GM19468 (cell line): ENCODE measurements around the gene EMSY.

Source experiments
- ATAC-seq: cut with Tn5 transposase; IDR thresholded peaks from one replicate; pipeline ENCODE4 v1.9.1; 2021; ENCODE audit warnings: mild to moderate bottlenecking, moderate library complexity, moderate number of reproducible peaks; ENCODE audit not compliant: unreplicated experiment; ENCODE audit errors: extremely low read depth

Gene EMSY

GRCh38 chr11:76455931-76456330, 11.1 kb downstream of the EMSY start:
- no peak for ATAC-seq

- ATAC-seq = no peak
Observed at GRCh38 chr11:76456571-76456970, 11.8 kb downstream of the EMSY start.

DNA sequence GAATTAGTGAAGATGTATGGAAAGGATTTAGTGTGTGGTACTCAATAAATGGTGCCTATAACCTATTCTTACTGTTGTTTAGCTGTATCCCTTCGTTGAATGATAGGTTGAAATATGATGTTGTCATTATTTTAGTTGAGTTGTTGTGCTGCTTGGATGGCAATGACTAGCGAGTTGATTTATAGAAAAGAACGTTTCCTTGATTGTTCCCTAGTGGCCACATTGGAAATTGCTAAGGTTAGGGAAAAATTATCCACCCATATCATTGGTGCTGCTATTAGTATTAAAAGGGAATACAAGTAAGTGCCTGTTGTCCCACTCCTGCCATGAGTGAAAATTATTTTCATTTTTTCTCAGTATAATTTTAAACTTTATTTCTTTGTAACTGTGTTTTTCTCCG, 14.5 kb downstream of the EMSY start:
- no peak for ATAC-seq

DNA sequence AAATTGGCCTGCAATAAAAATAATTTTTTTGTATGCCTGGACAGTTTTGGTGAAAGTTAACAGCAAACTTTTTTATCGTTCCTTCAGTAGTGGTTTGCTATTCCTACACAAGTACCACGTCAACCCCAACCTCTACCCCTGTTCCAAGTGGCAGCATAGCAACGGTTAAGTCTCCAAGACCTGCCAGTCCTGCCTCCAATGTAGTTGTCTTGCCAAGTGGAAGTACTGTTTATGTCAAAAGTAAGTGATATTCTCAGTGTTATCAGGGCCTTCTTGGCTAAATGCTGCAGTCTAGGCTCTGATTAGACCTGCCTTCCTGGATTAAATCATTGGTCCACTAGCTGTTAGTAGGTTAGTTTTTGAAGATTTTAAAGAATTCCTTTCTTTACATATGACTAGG, 15.0 kb downstream of the EMSY start:
- ATAC-seq = no peak

DNA sequence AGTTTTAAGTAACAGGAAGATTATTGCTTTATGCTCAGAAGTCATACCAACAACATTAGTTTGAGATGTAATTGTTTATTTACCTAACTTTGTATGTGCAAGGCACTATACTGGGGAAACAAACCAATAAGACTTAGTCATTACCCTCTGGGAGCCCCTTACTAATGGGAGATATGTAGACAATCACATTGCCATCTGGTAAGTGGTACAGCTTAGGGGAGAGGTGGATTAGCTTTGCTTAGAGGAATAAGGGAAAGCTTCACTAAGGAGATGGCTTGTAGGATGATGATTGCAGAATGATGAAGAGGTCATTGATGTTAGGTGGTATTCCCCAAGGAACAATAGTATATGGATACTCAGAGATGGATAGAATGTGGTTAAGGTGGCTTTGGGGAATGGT, 17.5 kb downstream of the EMSY start:
- ATAC-seq = no peak

GRCh38 chr11:76465701-76466100, 20.9 kb downstream of the EMSY start:
- no peak for ATAC-seq

DNA sequence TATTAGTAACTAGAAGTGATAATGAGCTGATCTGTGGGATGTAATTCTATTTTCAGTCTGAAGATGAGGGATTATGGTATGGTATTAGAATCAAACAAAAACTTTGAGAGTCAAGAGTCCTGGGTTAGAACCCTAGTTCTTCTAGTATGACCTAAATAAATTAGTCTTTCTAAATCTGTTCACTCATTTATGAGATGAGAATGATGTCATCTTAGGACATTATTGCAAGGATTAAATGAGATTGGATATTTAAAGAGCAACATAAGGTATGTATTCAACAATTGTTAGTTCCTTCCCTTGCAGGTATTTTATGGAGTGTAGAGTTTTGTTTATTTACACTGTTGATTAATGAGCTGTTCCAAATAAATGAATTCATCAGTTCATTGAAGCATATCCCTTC, 21.8 kb downstream of the EMSY start:
- ATAC-seq = no peak

GRCh38 chr11:76469141-76469540, 24.3 kb downstream of the EMSY start:
- ATAC-seq = no peak

- no peak for ATAC-seq
Observed at GRCh38 chr11:76471382-76471781, 26.6 kb downstream of the EMSY start.

- no peak for ATAC-seq
Observed at GRCh38 chr11:76480241-76480640, 35.4 kb downstream of the EMSY start.

DNA sequence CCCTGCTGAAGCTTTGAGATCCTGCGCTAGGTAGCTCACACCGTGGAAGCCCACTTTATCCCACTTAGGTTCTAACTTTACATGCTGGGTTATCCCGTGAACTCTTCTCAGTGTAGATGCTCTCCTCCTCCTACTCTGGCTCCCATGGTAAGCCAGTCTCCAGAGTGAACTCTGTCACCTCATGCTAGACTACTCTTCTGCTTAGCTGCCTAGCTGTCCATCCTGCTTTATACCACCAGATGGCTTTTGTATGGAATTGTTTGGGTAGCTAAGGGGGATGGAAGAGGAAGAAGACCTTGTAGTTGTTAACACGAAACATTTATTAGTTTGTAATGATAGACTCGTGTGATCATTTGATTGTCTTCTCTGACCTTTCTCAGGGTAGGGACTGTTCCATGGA, 46.8 kb downstream of the EMSY start:
- no peak for ATAC-seq

- ATAC-seq = no peak
Observed at GRCh38 chr11:76493040-76493439, 48.2 kb downstream of the EMSY start.

DNA sequence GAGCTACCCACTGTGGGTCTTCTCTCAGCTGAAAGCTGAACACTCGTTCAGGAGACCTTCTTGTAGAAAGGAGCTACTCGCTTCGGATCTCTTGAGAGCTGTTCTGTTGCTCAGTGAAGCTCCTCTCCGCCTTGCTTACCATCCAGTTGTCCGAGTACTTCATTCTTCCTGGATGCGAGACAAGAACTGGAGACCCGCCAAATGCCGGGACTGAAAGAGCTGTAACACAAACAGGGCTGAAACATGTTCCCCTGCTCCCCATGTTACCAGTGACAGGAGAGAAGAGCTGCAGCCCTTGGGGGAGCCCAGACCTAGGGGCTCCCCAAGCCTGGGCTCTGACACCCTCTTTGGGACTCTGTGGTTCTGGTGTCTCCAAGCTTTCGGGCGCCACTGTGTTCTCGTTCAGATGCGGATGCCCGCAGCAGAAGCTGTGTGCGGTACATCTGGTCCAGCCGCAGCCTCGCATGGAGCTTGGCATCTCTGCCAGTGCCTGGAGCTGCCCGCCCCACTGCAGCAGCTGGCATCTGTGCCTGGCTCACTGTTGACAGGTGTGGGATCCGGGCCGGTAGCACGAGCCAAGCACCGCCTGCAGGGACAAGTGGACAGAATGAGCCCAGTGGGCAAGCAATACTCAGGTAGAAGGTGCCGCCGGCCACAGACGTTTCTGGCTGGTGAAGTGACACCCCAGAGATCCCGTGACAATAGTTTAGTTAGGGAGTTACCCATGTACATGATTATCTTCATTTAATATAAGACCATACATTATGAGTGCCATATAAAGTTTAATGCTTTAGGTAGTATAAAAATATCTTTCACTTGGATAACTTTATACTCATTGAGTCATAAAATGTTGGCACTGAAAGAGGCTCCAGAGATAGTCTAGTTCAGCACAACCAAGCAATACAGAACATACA, 49.1 kb downstream of the EMSY start:
- no peak for ATAC-seq

DNA sequence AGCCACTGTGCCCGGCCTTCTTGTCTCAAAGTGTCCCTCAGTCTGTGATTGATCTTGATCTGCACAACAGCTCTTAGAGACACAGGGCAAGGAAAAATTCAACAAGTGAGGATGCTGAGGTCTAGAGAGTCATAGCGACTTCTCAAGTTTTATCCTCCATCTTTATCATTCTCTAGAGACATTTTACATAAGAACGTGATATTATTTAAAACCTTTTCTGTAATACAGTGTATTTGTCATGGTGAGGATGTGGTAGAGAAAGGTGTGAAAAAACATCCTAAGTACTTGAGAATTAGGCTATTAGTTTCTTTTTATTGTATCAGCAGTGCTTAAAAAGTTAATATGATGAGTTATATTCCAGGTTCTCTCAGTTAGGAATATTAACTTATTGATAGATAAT, 50.2 kb downstream of the EMSY start:
- no peak for ATAC-seq

- ATAC-seq = no peak
Observed at GRCh38 chr11:76496174-76496573, 51.4 kb downstream of the EMSY start.

- ATAC-seq = no peak
Observed at GRCh38 chr11:76501526-76502202, 56.8 kb downstream of the EMSY start.

GRCh38 chr11:76506833-76507232, 62.0 kb downstream of the EMSY start:
- ATAC-seq = no peak

DNA sequence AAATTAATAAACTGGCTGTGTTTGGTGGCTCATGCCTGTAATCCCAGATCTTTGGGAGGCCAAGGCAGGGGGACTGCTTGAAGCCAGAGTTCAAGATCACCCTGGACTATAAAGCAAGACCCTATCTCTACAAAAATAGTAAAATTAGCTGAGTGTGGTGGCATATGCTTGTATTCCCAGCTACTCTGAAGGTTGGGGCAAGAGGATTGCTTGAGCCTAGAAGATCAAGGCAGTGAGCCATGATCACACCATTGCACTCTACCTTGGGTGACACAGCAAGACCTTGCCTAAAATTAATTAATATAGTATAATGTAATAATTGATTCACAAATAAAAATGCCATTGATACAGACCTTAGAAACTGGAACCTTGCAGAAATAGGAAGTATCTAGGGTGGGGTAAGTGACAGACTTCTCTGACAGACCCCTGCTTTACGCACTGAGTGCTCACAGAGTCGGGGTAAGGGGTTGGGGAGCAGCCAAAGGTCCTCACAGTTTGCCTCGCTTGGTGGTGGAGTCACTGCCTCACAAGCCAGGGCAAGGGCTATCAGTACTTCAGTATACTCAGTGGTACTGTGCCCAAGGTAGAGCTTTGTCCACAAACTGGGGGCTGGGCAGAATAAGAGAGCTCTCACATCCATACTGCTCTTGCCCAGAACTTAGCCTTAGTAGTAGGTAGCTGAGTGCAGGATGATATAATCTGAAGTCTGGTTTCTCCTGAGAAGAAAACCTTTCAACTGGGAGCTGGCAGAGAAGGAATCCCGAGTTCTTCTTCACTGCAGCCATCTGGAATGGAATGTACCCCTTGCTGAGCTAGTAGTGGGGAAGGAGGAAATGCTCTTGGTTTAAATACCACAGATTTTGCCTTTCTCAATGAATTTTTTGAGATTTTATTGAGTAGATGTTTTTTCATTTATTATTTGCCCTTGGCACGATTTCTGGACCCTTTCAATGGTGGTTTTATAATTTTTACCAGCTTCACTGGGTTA, 65.5 kb downstream of the EMSY start:
- no peak for ATAC-seq

- ATAC-seq = no peak
Observed at GRCh38 chr11:76512851-76513653, 68.2 kb downstream of the EMSY start.

DNA sequence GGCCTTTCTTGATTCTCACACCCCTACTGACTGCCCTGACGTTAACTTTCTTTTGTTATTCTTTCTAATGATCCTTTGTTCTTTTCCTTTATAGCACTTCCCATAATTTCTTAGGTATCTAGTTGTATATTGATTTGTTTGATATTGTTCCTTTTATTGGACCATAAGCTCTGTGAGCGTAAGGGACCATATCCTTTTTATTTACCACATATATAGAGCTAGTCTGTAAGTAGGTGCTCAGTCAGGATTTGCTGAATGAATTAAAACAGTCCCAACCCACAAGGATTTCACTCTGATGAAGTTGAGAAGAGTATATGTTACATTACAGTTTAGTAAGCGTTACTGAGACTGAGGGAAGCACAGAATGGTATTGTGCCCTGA, 68.8 kb downstream of the EMSY start:
- ATAC-seq = no peak
